ENCODE data around the gene MGP. TPM values are rescaled to one million over a fixed set of nuclear protein-coding genes. Genes with fewer than 3 reads are reported as not detected.

The MGP gene
- total RNA-seq, 1 experiment from 2014 or later: 0.96 TPM

GRCh38 chr12:14905269-14906004 lies 19.8 kb upstream of the MGP start:
- ChIA-PET POLR2A (no interaction called here), CTCF (no interaction called here)
- DNase-seq (ENCODE audit: low spot score) (no peak), ATAC-seq (no peak)
- H3K27me3 Mint-ChIP-seq (ENCODE audit: low read depth): no peaks in the 10 kb centered on the region
- peaks cover 6% of the 10 kb centered on the region; the same call in 1 of the 2 replicates for H3K4me1 Mint-ChIP-seq
- H3K27ac Mint-ChIP-seq: no peak overlapping the region
- no peaks in the 10 kb centered on the region for H3K36me3 Mint-ChIP-seq
- H3K4me3 Mint-ChIP-seq: no peak overlapping the region
- TF ChIP-seq IRF2 (CRISPR knock-in tag; IDR thresholded peaks at IDR 0.05; ENCODE audit: borderline replicate concordance, low read depth) (no peak), NR3C1 (CRISPR knock-in tag; conservative IDR thresholded peaks at IDR 0.05; ENCODE audit: low read depth) (no peak), TCF7 (CRISPR knock-in tag; IDR thresholded peaks at IDR 0.05; ENCODE audit: low read depth) (no peak), ZMAT4 (CRISPR knock-in tag; IDR thresholded peaks at IDR 0.05) (no peak)
- TF ChIP-seq, protein P1, sequence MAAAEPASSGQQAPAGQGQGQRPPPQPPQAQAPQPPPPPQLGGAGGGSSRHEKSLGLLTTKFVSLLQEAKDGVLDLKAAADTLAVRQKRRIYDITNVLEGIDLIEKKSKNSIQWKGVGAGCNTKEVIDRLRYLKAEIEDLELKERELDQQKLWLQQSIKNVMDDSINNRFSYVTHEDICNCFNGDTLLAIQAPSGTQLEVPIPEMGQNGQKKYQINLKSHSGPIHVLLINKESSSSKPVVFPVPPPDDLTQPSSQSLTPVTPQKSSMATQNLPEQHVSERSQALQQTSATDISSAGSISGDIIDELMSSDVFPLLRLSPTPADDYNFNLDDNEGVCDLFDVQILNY (CRISPR knock-in tag; IDR thresholded peaks at IDR 0.05): no peak
- TF ChIP-seq, protein P2, sequence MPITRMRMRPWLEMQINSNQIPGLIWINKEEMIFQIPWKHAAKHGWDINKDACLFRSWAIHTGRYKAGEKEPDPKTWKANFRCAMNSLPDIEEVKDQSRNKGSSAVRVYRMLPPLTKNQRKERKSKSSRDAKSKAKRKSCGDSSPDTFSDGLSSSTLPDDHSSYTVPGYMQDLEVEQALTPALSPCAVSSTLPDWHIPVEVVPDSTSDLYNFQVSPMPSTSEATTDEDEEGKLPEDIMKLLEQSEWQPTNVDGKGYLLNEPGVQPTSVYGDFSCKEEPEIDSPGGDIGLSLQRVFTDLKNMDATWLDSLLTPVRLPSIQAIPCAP (CRISPR knock-in tag; IDR thresholded peaks at IDR 0.05): no peak
- no peaks in the 10 kb centered on the region for H3K9me3 Mint-ChIP-seq

DNA sequence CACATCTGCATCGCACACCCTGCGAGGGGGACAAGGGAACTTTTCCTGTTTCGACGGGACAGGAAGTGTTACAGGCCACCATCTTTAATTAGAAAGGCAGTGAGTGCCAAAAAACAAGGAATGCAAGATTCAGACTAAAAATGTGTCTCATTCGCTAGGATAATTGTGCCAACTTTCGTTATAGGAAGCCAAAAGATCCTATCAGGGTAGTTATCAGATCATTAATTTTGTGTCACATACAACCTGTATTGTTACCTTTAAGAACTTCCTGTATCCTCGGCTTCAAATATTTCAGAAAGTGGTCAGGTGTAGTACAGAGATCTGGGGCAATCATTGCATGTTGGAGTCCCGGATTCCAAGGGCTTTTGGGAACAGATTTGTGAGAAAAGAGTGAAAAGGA lies 19.2 kb upstream of the MGP start:
- Mint-ChIP-seq H3K27ac (no peak overlapping the region), H3K4me3 (no peak overlapping the region), H3K9me3 (no peaks in the 10 kb centered on the region), H3K36me3 (no peaks in the 10 kb centered on the region), H3K4me1 (peaks cover 6% of the 10 kb centered on the region; the same call in 1 of the 2 replicates), H3K27me3 (ENCODE audit: low read depth) (no peaks in the 10 kb centered on the region)
- ChIA-PET CTCF (no interaction called here), POLR2A (no interaction called here)
- DNase-seq (ENCODE audit: low spot score): no peak
- no peak for TF ChIP-seq SP1 (CRISPR knock-in tag; conservative IDR thresholded peaks at IDR 0.05)
- TF ChIP-seq, protein P3, sequence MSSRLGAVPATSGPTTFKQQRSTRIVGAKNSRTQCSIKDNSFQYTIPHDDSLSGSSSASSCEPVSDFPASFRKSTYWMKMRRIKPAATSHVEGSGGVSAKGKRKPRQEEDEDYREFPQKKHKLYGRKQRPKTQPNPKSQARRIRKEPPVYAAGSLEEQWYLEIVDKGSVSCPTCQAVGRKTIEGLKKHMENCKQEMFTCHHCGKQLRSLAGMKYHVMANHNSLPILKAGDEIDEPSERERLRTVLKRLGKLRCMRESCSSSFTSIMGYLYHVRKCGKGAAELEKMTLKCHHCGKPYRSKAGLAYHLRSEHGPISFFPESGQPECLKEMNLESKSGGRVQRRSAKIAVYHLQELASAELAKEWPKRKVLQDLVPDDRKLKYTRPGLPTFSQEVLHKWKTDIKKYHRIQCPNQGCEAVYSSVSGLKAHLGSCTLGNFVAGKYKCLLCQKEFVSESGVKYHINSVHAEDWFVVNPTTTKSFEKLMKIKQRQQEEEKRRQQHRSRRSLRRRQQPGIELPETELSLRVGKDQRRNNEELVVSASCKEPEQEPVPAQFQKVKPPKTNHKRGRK (CRISPR knock-in tag; IDR thresholded peaks at IDR 0.05; ENCODE audit: borderline replicate concordance): no peak
- TF ChIP-seq, protein P4, sequence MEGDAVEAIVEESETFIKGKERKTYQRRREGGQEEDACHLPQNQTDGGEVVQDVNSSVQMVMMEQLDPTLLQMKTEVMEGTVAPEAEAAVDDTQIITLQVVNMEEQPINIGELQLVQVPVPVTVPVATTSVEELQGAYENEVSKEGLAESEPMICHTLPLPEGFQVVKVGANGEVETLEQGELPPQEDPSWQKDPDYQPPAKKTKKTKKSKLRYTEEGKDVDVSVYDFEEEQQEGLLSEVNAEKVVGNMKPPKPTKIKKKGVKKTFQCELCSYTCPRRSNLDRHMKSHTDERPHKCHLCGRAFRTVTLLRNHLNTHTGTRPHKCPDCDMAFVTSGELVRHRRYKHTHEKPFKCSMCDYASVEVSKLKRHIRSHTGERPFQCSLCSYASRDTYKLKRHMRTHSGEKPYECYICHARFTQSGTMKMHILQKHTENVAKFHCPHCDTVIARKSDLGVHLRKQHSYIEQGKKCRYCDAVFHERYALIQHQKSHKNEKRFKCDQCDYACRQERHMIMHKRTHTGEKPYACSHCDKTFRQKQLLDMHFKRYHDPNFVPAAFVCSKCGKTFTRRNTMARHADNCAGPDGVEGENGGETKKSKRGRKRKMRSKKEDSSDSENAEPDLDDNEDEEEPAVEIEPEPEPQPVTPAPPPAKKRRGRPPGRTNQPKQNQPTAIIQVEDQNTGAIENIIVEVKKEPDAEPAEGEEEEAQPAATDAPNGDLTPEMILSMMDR (IDR thresholded peaks at IDR 0.05): no peak
- no peak for ATAC-seq

DNA sequence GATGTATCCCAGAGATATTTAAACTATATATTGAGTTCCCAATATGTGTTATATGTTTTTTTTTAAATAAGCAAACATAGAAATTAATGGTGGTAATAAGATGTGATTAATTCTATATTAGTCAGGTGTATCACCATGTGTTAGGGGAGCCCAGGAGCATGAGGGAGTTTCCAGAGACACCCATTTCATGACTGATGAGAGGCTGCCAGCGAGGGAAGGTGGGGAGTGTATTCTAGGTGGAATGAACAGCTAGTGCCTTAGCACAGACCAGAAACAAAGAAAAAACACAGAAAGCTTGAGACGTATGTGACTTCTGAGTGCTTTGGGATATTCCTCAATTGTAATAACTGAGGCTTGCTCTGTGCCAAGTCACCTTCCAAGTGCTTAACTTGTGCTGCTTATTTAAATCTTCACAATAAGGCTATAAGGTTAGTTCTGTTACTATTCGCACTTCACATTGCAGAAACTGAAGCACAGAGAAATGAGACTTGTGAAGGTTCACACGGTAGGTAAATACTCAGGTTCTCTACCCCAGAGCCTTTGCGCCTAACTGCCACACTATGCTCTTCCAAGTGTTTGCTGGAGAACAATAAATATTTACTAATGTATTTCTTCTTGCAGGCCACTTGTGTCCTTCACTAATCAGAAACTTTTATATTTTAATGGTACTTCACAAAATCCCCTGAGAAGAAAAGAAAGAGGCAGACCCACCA lies 17.9 kb upstream of the MGP start:
- ChIA-PET POLR2A (no interaction called here), CTCF (no interaction called here)
- Mint-ChIP-seq H3K4me3 (no peak overlapping the region), H3K27ac (no peak overlapping the region), H3K9me3 (no peaks in the 10 kb centered on the region), H3K4me1 (peaks cover 6% of the 10 kb centered on the region; the same call in 1 of the 2 replicates), H3K36me3 (no peaks in the 10 kb centered on the region), H3K27me3 (ENCODE audit: low read depth) (no peaks in the 10 kb centered on the region)
- DNase-seq (ENCODE audit: low spot score): no peak
- ATAC-seq: no peak
- no peak for TF ChIP-seq CREM (CRISPR knock-in tag; IDR thresholded peaks at IDR 0.05)
- no peak for TF ChIP-seq SOX15 (CRISPR knock-in tag; IDR thresholded peaks at IDR 0.05)
- TF ChIP-seq GRHL2 (CRISPR knock-in tag; IDR thresholded peaks at IDR 0.05; ENCODE audit: insufficient replicate concordance, severe bottlenecking): no peak
- TF ChIP-seq CREB1 (CRISPR knock-in tag; IDR thresholded peaks at IDR 0.05): no peak
- TF ChIP-seq, protein P5, sequence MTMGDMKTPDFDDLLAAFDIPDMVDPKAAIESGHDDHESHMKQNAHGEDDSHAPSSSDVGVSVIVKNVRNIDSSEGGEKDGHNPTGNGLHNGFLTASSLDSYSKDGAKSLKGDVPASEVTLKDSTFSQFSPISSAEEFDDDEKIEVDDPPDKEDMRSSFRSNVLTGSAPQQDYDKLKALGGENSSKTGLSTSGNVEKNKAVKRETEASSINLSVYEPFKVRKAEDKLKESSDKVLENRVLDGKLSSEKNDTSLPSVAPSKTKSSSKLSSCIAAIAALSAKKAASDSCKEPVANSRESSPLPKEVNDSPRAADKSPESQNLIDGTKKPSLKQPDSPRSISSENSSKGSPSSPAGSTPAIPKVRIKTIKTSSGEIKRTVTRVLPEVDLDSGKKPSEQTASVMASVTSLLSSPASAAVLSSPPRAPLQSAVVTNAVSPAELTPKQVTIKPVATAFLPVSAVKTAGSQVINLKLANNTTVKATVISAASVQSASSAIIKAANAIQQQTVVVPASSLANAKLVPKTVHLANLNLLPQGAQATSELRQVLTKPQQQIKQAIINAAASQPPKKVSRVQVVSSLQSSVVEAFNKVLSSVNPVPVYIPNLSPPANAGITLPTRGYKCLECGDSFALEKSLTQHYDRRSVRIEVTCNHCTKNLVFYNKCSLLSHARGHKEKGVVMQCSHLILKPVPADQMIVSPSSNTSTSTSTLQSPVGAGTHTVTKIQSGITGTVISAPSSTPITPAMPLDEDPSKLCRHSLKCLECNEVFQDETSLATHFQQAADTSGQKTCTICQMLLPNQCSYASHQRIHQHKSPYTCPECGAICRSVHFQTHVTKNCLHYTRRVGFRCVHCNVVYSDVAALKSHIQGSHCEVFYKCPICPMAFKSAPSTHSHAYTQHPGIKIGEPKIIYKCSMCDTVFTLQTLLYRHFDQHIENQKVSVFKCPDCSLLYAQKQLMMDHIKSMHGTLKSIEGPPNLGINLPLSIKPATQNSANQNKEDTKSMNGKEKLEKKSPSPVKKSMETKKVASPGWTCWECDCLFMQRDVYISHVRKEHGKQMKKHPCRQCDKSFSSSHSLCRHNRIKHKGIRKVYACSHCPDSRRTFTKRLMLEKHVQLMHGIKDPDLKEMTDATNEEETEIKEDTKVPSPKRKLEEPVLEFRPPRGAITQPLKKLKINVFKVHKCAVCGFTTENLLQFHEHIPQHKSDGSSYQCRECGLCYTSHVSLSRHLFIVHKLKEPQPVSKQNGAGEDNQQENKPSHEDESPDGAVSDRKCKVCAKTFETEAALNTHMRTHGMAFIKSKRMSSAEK (CRISPR knock-in tag; IDR thresholded peaks at IDR 0.05; ENCODE audit: borderline replicate concordance): no peak
- TF ChIP-seq, protein P6, sequence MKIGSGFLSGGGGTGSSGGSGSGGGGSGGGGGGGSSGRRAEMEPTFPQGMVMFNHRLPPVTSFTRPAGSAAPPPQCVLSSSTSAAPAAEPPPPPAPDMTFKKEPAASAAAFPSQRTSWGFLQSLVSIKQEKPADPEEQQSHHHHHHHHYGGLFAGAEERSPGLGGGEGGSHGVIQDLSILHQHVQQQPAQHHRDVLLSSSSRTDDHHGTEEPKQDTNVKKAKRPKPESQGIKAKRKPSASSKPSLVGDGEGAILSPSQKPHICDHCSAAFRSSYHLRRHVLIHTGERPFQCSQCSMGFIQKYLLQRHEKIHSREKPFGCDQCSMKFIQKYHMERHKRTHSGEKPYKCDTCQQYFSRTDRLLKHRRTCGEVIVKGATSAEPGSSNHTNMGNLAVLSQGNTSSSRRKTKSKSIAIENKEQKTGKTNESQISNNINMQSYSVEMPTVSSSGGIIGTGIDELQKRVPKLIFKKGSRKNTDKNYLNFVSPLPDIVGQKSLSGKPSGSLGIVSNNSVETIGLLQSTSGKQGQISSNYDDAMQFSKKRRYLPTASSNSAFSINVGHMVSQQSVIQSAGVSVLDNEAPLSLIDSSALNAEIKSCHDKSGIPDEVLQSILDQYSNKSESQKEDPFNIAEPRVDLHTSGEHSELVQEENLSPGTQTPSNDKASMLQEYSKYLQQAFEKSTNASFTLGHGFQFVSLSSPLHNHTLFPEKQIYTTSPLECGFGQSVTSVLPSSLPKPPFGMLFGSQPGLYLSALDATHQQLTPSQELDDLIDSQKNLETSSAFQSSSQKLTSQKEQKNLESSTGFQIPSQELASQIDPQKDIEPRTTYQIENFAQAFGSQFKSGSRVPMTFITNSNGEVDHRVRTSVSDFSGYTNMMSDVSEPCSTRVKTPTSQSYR (CRISPR knock-in tag; IDR thresholded peaks at IDR 0.05): no peak

Measured in WTC11 (cell line).